ENCODE results near the gene KIAA1217.

KIAA1217 gene

GRCh38 chr10:24467136-24467535 lies 258.2 kb downstream of the KIAA1217 start:
- Histone ChIP-seq H3K9me3 (ENCODE audit: insufficient read depth, low read length, severe bottlenecking) (no peaks in the 10 kb centered on the region), H3K9ac (ENCODE audit: low read depth, low read length) (no peak overlapping the region), H3K4me2 (ENCODE audit: insufficient read depth, low read length) (no peak overlapping the region), H3K79me2 (ENCODE audit: insufficient read depth, low read length) (no peaks in the 10 kb centered on the region), H4K20me1 (ENCODE audit: insufficient read depth, low read length) (no peaks in the 10 kb centered on the region), H3K27ac (ENCODE audit: low read length) (no peak overlapping the region), H3K4me1 (ENCODE audit: insufficient read depth, low read length) (peaks cover 13% of the 10 kb centered on the region), H3K27me3 (ENCODE audit: insufficient read depth, low read length, poor library complexity) (no peaks in the 10 kb centered on the region), H3K36me3 (ENCODE audit: insufficient read depth, low read length) (no peaks in the 10 kb centered on the region), H2AFZ (ENCODE audit: low read depth, low read length) (no peak overlapping the region), H3K4me3 (ENCODE audit: low read depth in 1 of 2, low read length in 2 of 2) (no peak overlapping the region)
- ATAC-seq (ENCODE audit: insufficient read depth, low read depth) (no peak), DNase-seq (no peak)
- TF ChIP-seq EZH2 (IDR thresholded peaks at IDR 0.05; ENCODE audit: borderline replicate concordance, low read depth, low read length, severe bottlenecking) (no peak), CTCF (IDR thresholded peaks at IDR 0.05; ENCODE audit: borderline replicate concordance, extremely low read depth, low read length, poor library complexity, severe bottlenecking) (no peak)

GRCh38 chr10:24467605-24468004 lies 258.7 kb downstream of the KIAA1217 start:
- H3K4me3 ChIP-seq (ENCODE audit: low read depth in 1 of 2, low read length in 2 of 2): no peak overlapping the region
- no peak overlapping the region for H2AFZ ChIP-seq (ENCODE audit: low read depth, low read length)
- H3K9ac ChIP-seq (ENCODE audit: low read depth, low read length): no peak overlapping the region
- no peak overlapping the region for H3K4me2 ChIP-seq (ENCODE audit: insufficient read depth, low read length)
- H3K9me3 ChIP-seq (ENCODE audit: insufficient read depth, low read length, severe bottlenecking): peaks cover under 1% of the 10 kb centered on the region
- peaks cover 13% of the 10 kb centered on the region for H3K4me1 ChIP-seq (ENCODE audit: insufficient read depth, low read length)
- no peaks in the 10 kb centered on the region for H4K20me1 ChIP-seq (ENCODE audit: insufficient read depth, low read length)
- DNase-seq (no peak), ATAC-seq (ENCODE audit: insufficient read depth, low read depth) (no peak)
- no peak overlapping the region for H3K27ac ChIP-seq (ENCODE audit: low read length)
- H3K79me2 ChIP-seq (ENCODE audit: insufficient read depth, low read length): no peaks in the 10 kb centered on the region
- TF ChIP-seq EZH2 (IDR thresholded peaks at IDR 0.05; ENCODE audit: borderline replicate concordance, low read depth, low read length, severe bottlenecking) (no peak), CTCF (IDR thresholded peaks at IDR 0.05; ENCODE audit: borderline replicate concordance, extremely low read depth, low read length, poor library complexity, severe bottlenecking) (no peak)
- H3K27me3 ChIP-seq (ENCODE audit: insufficient read depth, low read length, poor library complexity): no peaks in the 10 kb centered on the region
- no peaks in the 10 kb centered on the region for H3K36me3 ChIP-seq (ENCODE audit: insufficient read depth, low read length)

GRCh38 chr10:24468281-24468751 lies 259.4 kb downstream of the KIAA1217 start:
- TF ChIP-seq CTCF (IDR thresholded peaks at IDR 0.05; ENCODE audit: borderline replicate concordance, extremely low read depth, low read length, poor library complexity, severe bottlenecking) (no peak), EZH2 (IDR thresholded peaks at IDR 0.05; ENCODE audit: borderline replicate concordance, low read depth, low read length, severe bottlenecking) (no peak)
- ATAC-seq (ENCODE audit: insufficient read depth, low read depth): no peak
- no peaks in the 10 kb centered on the region for H4K20me1 ChIP-seq (ENCODE audit: insufficient read depth, low read length)
- H3K27ac ChIP-seq (ENCODE audit: low read length): no peak overlapping the region
- H3K4me2 ChIP-seq (ENCODE audit: insufficient read depth, low read length): no peak overlapping the region
- no peaks in the 10 kb centered on the region for H3K79me2 ChIP-seq (ENCODE audit: insufficient read depth, low read length)
- H3K4me1 ChIP-seq (ENCODE audit: insufficient read depth, low read length): peaks cover 13% of the 10 kb centered on the region
- no peak overlapping the region for H3K9ac ChIP-seq (ENCODE audit: low read depth, low read length)
- H3K36me3 ChIP-seq (ENCODE audit: insufficient read depth, low read length): no peaks in the 10 kb centered on the region
- no peak for DNase-seq
- H3K9me3 ChIP-seq (ENCODE audit: insufficient read depth, low read length, severe bottlenecking): peaks cover 3% of the 10 kb centered on the region
- no peak overlapping the region for H2AFZ ChIP-seq (ENCODE audit: low read depth, low read length)
- no peak overlapping the region for H3K4me3 ChIP-seq (ENCODE audit: low read depth in 1 of 2, low read length in 2 of 2)
- no peaks in the 10 kb centered on the region for H3K27me3 ChIP-seq (ENCODE audit: insufficient read depth, low read length, poor library complexity)

GRCh38 chr10:24469993-24470392 lies 261.1 kb downstream of the KIAA1217 start:
- TF ChIP-seq CTCF (IDR thresholded peaks at IDR 0.05; ENCODE audit: borderline replicate concordance, extremely low read depth, low read length, poor library complexity, severe bottlenecking): no peak
- no peak for TF ChIP-seq EZH2 (IDR thresholded peaks at IDR 0.05; ENCODE audit: borderline replicate concordance, low read depth, low read length, severe bottlenecking)
- Histone ChIP-seq H3K9me3 (ENCODE audit: insufficient read depth, low read length, severe bottlenecking) (peaks cover 3% of the 10 kb centered on the region), H3K27ac (ENCODE audit: low read length) (no peak overlapping the region), H3K36me3 (ENCODE audit: insufficient read depth, low read length) (no peaks in the 10 kb centered on the region), H3K27me3 (ENCODE audit: insufficient read depth, low read length, poor library complexity) (no peaks in the 10 kb centered on the region), H3K4me2 (ENCODE audit: insufficient read depth, low read length) (no peak overlapping the region), H3K79me2 (ENCODE audit: insufficient read depth, low read length) (no peaks in the 10 kb centered on the region), H3K4me3 (ENCODE audit: low read depth in 1 of 2, low read length in 2 of 2) (no peak overlapping the region), H3K9ac (ENCODE audit: low read depth, low read length) (no peak overlapping the region), H4K20me1 (ENCODE audit: insufficient read depth, low read length) (no peaks in the 10 kb centered on the region), H2AFZ (ENCODE audit: low read depth, low read length) (no peak overlapping the region), H3K4me1 (ENCODE audit: insufficient read depth, low read length) (no peaks in the 10 kb centered on the region)
- ATAC-seq (ENCODE audit: insufficient read depth, low read depth) (no peak), DNase-seq (no peak)
